Measurements from ENCODE around the gene TREX2. TPM values are rescaled to one million over a fixed set of nuclear protein-coding genes. Genes with fewer than 3 reads are reported as not detected.

The TREX2 gene
- total and polyA plus RNA-seq, 2 of the 8 experiments (the other 6 are each of a cell fraction or from before 2014, with no cell fraction given): 0.71 to 0.80 TPM

DNA sequence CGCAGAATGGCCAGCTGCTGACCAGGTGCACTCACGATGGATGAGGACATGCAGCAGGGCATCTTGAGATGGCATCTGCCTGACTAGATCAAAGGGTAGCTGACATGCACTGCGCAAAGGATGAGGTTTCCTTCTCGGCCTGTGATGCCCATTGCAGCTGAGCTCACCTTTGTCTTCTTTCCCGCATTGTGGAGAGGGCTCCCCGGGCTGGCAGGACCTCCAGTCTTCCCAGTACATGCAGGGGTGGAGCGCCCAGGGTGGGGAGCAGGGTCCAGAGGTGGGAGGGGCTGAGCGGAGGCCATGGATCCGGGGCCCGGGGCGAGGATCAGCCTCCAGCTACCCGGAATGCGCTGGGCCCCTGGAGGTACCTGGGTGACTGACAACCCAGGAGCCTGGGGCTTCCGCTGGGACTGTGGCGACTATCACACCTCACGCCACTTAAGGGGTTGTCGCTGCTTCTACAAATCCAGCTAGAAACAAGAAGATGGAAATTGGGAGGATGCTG lies 12.0 kb downstream of the TREX2 start:
- 100% methylated on average over 1 of the region's 17 CpGs; no CpG with 5 or more reads in 1 of the 2 experiments for WGBS, 2 experiments (ENCODE audit: extremely low coverage in 1 of 2, insufficient coverage in 1 of 2, insufficient read length in 1 of 2, insufficient replicate concordance in 2 of 2, low coverage in 1 of 2, low lambda C conversion rate in 2 of 2, missing lambda C conversion rate in 1 of 2)
- no peak for FAIRE-seq

More for the DNA sequence above, 12.0 kb downstream of the TREX2 start:
- no peak overlapping the region for H2BK120ac ChIP-seq (replicated peaks; ENCODE audit: low read depth, low read length)
- no peaks in the 10 kb centered on the region for H3K27me3 ChIP-seq (replicated peaks in 1 of 4; ENCODE audit: control insufficient read depth in 3 of 4, extremely low read depth in 1 of 4, insufficient read depth in 3 of 4, low read length in 3 of 4)
- TF ChIP-seq POU5F1 (IDR thresholded peaks at IDR 0.05; ENCODE audit: low read depth, low read length): no peak
- no peak for TF ChIP-seq RFX5 (IDR thresholded peaks at IDR 0.05; ENCODE audit: borderline replicate concordance, low read depth, low read length)
- no peak for TF ChIP-seq CHD1 (IDR thresholded peaks at IDR 0.05; ENCODE audit: low read depth, low read length)
- TF ChIP-seq RXRA (IDR thresholded peaks at IDR 0.05; ENCODE audit: insufficient read depth, low read depth, low read length): no peak
- no peak for TF ChIP-seq SUZ12 (IDR thresholded peaks at IDR 0.05; ENCODE audit: low read length)
- TF ChIP-seq EZH2 (IDR thresholded peaks at IDR 0.05; ENCODE audit: low read depth, low read length, severe bottlenecking): no peak
- no peak for TF ChIP-seq ASH2L (IDR thresholded peaks at IDR 0.05; ENCODE audit: low read length)
- TF ChIP-seq, protein P1, sequence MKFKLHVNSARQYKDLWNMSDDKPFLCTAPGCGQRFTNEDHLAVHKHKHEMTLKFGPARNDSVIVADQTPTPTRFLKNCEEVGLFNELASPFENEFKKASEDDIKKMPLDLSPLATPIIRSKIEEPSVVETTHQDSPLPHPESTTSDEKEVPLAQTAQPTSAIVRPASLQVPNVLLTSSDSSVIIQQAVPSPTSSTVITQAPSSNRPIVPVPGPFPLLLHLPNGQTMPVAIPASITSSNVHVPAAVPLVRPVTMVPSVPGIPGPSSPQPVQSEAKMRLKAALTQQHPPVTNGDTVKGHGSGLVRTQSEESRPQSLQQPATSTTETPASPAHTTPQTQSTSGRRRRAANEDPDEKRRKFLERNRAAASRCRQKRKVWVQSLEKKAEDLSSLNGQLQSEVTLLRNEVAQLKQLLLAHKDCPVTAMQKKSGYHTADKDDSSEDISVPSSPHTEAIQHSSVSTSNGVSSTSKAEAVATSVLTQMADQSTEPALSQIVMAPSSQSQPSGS (IDR thresholded peaks at IDR 0.05; ENCODE audit: low read length): no peak
- no peak for TF ChIP-seq NRF1 (IDR thresholded peaks at IDR 0.05; ENCODE audit: low read depth, low read length)
- TF ChIP-seq KDM1A (IDR thresholded peaks at IDR 0.05; ENCODE audit: borderline replicate concordance, low read length): no peak
- no peak for TF ChIP-seq BACH1 (IDR thresholded peaks at IDR 0.05; ENCODE audit: low read length)
- no peak overlapping the region for H3K4me2 ChIP-seq (ENCODE audit: insufficient read depth in 1 of 2, low read depth in 2 of 2, low read length in 2 of 2)
- H2BK5ac ChIP-seq (ENCODE audit: low read depth, low read length): no peak overlapping the region
- no peak overlapping the region for H3K4me3 ChIP-seq (ENCODE audit: extremely low read depth in 1 of 4, insufficient read depth in 2 of 4, low read depth in 3 of 4, low read length in 4 of 4)
- no peak overlapping the region for H2BK15ac ChIP-seq (ENCODE audit: low read length)
- no peak overlapping the region for H4K8ac ChIP-seq (ENCODE audit: extremely low read depth, insufficient read depth, low read length)
- no peak overlapping the region for H3K18ac ChIP-seq (ENCODE audit: extremely low read depth, low read length)
- no peak overlapping the region for H2BK12ac ChIP-seq (ENCODE audit: low read depth, low read length)
- no peak overlapping the region for H3K9ac ChIP-seq (replicated peaks in 1 of 4; ENCODE audit: extremely low read depth in 1 of 4, low read depth in 3 of 4, low read length in 3 of 4)
- ChIA-PET CTCF (ENCODE audit: partially characterized antibody) (interaction anchor here (0.9 to 1.5 kb wide), 3 partner anchors 10 to 62 kb away, joined by 3 to 4 read pairs (median 3); no protein-coding TSS in a partner anchor), POLR2A (ENCODE audit: partially characterized antibody) (interaction anchor here (2.0 kb wide), 1 partner anchor 10 kb away, joined by 6 read pairs; no protein-coding TSS in a partner anchor)
- DNase-seq (ENCODE audit: low read depth in 1 of 2, low spot score in 2 of 2): no peak
- H3K23ac ChIP-seq (ENCODE audit: insufficient read length): no peak overlapping the region
- no peak overlapping the region for H3K4ac ChIP-seq (replicated peaks; ENCODE audit: insufficient read length, low read depth, low read length)
- no peak overlapping the region for H3K56ac ChIP-seq (replicated peaks; ENCODE audit: insufficient read length, low read depth, low read length)
- H3K9me3 ChIP-seq (ENCODE audit: insufficient read depth in 2 of 2, low read depth in 1 of 2, low read length in 1 of 2): no peaks in the 10 kb centered on the region
- no peak overlapping the region for H4K91ac ChIP-seq (replicated peaks; ENCODE audit: insufficient read length, low read length)
- H3K14ac ChIP-seq (ENCODE audit: insufficient read length): no peak overlapping the region
- no peak overlapping the region for H4K5ac ChIP-seq (ENCODE audit: insufficient read length, low read depth, low read length)
- no peak overlapping the region for H2AFZ ChIP-seq (ENCODE audit: low read length)
- H4K20me1 ChIP-seq (replicated peaks in 1 of 2; ENCODE audit: control insufficient read depth in 1 of 2, insufficient read depth in 2 of 2, low read length in 2 of 2): no peaks in the 10 kb centered on the region
- no peaks in the 10 kb centered on the region for H3K79me1 ChIP-seq (ENCODE audit: low read depth, low read length)
- no peaks in the 10 kb centered on the region for H3K79me2 ChIP-seq (ENCODE audit: control insufficient read depth in 1 of 2, insufficient read depth in 2 of 2, low read length in 2 of 2)
- no peak overlapping the region for H3K27ac ChIP-seq (ENCODE audit: low read depth, low read length)
- no peak overlapping the region for H2AK5ac ChIP-seq (ENCODE audit: low read depth, low read length)
- H3K4me1 ChIP-seq (replicated peaks in 1 of 4; ENCODE audit: control insufficient read depth in 3 of 4, insufficient read depth in 4 of 4, low read length in 3 of 4): no peaks in the 10 kb centered on the region
- no peaks in the 10 kb centered on the region for H3K23me2 ChIP-seq (ENCODE audit: low read depth, low read length)
- H2BK20ac ChIP-seq (ENCODE audit: low read length): no peak overlapping the region
- H3K36me3 ChIP-seq (ENCODE audit: control insufficient read depth in 2 of 4, insufficient read depth in 4 of 4, low read length in 3 of 4): no peaks in the 10 kb centered on the region

All from H1 (cell line).